ENCODE data around the gene RPUSD2.

Gene RPUSD2

DNA sequence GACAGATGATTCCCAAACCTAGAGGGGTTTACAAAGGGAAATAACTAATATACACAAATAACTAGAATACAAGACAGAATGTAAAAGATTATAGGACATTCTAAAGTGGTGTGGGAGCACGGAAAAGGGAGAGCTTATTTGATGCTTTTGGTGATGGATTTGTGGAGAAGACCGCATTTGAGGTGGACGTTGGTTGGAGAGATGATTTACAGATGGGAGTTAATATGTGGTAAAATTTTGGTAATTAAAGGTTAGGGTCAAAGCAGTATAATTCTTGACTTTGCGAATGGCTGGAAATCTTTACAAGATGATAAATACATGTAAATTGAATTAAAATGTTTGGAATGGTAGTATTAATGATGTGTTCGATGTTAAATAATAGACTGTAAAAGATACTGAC lies 26.1 kb downstream of the RPUSD2 start:
- Histone ChIP-seq H3K36me3 (no peaks in the 10 kb centered on the region), H3K27ac (0 out of 2 replicates have a peak overlapping the region, but pooled peaks have one; percentile 97), H3K27me3 (ENCODE audit: insufficient read depth, low read depth, severe bottlenecking) (no peaks in the 10 kb centered on the region), H3K9me3 (ENCODE audit: severe bottlenecking) (no peaks in the 10 kb centered on the region), H3K4me3 (ENCODE audit: low read depth, low read length) (peak overlapping the region; percentile 91)
- TF ChIP-seq, protein P1, sequence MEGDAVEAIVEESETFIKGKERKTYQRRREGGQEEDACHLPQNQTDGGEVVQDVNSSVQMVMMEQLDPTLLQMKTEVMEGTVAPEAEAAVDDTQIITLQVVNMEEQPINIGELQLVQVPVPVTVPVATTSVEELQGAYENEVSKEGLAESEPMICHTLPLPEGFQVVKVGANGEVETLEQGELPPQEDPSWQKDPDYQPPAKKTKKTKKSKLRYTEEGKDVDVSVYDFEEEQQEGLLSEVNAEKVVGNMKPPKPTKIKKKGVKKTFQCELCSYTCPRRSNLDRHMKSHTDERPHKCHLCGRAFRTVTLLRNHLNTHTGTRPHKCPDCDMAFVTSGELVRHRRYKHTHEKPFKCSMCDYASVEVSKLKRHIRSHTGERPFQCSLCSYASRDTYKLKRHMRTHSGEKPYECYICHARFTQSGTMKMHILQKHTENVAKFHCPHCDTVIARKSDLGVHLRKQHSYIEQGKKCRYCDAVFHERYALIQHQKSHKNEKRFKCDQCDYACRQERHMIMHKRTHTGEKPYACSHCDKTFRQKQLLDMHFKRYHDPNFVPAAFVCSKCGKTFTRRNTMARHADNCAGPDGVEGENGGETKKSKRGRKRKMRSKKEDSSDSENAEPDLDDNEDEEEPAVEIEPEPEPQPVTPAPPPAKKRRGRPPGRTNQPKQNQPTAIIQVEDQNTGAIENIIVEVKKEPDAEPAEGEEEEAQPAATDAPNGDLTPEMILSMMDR (IDR thresholded peaks at IDR 0.05; ENCODE audit: low read depth, low read length): no peak
- DNase-seq: no peak

DNA sequence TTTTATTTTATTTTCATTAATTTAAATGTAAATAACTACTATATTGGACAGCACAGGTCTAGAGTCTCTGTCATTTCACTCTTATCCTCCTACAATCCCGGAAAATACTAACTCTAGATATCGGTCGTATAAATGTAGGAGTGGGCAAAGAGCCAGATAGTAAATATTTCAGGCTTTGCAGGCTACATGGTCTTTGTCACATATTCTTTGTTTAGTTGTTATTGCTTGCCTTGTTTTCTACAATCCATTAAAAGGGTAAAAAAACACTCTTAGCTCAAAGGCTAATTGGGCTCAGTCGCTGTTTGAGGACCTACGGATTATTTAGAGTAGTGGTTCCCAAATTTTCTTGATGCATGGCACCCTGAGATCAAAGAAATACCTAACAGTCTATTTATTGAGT lies 26.7 kb downstream of the RPUSD2 start:
- TF ChIP-seq, protein P1 (IDR thresholded peaks at IDR 0.05; ENCODE audit: low read depth, low read length): no peak
- no peak for DNase-seq
- no peak overlapping the region for H3K4me3 ChIP-seq (ENCODE audit: low read depth, low read length)
- H3K27me3 ChIP-seq (ENCODE audit: insufficient read depth, low read depth, severe bottlenecking): no peaks in the 10 kb centered on the region
- no peak overlapping the region for H3K27ac ChIP-seq
- H3K36me3 ChIP-seq: no peaks in the 10 kb centered on the region
- H3K9me3 ChIP-seq (ENCODE audit: severe bottlenecking): no peaks in the 10 kb centered on the region

DNA sequence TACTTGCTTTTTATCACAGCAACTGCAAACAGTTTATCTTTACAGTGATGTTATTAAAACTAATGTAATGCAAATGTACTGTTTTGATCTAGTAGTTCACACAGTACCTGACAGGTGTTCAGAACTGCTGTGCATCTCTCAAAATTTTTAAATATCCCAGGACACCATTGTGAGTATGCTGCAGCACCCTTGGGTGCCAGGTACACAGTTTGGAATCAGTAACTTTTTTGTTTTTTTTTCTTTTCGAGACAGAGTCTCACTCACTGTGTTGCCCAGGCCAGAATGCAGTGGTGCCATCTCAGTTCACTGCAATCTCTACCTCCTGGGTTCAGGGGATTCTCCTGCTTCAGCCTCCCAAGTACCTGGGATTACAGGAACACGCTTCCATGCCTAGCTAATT lies 27.9 kb downstream of the RPUSD2 start:
- TF ChIP-seq, protein P1 (IDR thresholded peaks at IDR 0.05; ENCODE audit: low read depth, low read length): no peak
- no peaks in the 10 kb centered on the region for H3K36me3 ChIP-seq
- H3K27me3 ChIP-seq (ENCODE audit: insufficient read depth, low read depth, severe bottlenecking): no peaks in the 10 kb centered on the region
- no peak overlapping the region for H3K27ac ChIP-seq
- no peak overlapping the region for H3K4me3 ChIP-seq (ENCODE audit: low read depth, low read length)
- no peaks in the 10 kb centered on the region for H3K9me3 ChIP-seq (ENCODE audit: severe bottlenecking)
- no peak for DNase-seq

DNA sequence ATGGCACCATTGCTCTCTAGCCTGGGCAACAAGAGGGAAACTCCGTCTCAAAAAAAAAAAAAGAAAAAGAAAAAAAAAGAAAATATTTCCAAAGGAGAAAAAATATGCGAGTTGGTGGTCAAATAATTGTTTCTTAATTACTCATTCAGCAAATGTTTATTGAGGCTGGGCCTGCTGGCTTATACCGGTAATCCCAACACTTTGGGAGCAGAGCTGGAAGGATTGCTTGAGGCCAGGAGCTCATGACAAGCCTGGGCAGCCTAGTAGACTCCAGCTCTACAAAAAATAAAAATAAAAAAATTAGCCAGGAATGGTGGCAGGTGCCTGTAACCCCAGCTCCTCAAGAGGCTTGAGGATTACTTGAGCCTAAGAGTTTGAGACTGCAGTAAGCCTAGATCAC lies 29.0 kb downstream of the RPUSD2 start:
- Histone ChIP-seq H3K9me3 (ENCODE audit: severe bottlenecking) (no peaks in the 10 kb centered on the region), H3K36me3 (no peaks in the 10 kb centered on the region), H3K27me3 (ENCODE audit: insufficient read depth, low read depth, severe bottlenecking) (no peaks in the 10 kb centered on the region), H3K27ac (no peak overlapping the region), H3K4me3 (ENCODE audit: low read depth, low read length) (no peak overlapping the region)
- DNase-seq: no peak
- TF ChIP-seq, protein P1 (IDR thresholded peaks at IDR 0.05; ENCODE audit: low read depth, low read length): no peak

DNA sequence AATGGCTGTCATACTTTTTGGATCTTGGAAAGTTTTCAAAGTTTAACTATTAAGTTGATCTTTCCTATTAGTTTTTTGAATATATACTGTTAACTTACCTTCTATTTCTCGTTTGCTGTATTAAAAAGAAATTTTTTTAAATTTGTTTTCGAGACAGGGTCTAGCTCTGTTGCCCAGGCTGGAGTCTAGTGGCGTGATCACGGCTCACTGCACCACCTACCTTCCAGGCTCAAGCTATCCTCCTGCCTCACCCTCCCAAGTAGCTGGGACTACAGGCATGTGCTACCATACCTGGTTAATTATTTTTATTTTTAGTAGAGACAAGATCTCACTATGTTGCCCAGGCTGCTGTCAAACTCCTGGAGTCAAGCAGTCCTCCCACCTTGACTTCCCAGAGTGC lies 29.6 kb downstream of the RPUSD2 start:
- no peaks in the 10 kb centered on the region for H3K9me3 ChIP-seq (ENCODE audit: severe bottlenecking)
- H3K27ac ChIP-seq: no peak overlapping the region
- H3K4me3 ChIP-seq (ENCODE audit: low read depth, low read length): no peak overlapping the region
- no peak for DNase-seq
- H3K27me3 ChIP-seq (ENCODE audit: insufficient read depth, low read depth, severe bottlenecking): no peaks in the 10 kb centered on the region
- no peaks in the 10 kb centered on the region for H3K36me3 ChIP-seq
- TF ChIP-seq, protein P1 (IDR thresholded peaks at IDR 0.05; ENCODE audit: low read depth, low read length): no peak

DNA sequence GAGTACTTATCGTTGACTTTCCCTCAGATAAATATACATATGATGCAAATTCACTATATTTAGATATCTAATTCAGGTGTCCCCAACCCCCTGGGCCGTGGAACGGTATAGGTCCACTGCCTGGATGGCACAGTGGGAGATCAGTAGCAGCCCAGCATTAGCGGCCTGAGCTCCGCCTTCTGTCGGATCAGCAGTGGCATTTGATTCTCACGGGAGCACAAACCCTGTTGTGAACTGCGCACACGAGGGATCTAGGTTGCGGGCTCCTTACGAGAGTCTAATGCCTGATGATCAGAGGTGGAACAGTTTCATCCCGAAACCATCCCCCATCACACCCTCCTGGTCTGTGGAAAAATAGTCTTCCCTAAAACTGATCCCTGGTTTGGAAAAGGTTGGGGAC lies 31.9 kb downstream of the RPUSD2 start:
- DNase-seq: no peak
- no peaks in the 10 kb centered on the region for H3K27me3 ChIP-seq (ENCODE audit: insufficient read depth, low read depth, severe bottlenecking)
- no peak overlapping the region for H3K4me3 ChIP-seq (ENCODE audit: low read depth, low read length)
- TF ChIP-seq, protein P1 (IDR thresholded peaks at IDR 0.05; ENCODE audit: low read depth, low read length): no peak
- no peak overlapping the region for H3K27ac ChIP-seq
- no peaks in the 10 kb centered on the region for H3K9me3 ChIP-seq (ENCODE audit: severe bottlenecking)
- peaks cover 4% of the 10 kb centered on the region; the same call in 1 of the 2 replicates for H3K36me3 ChIP-seq
